Fibroblast of skin of back (primary cell): ENCODE data around the gene RAB1B.
"Not testable (repeated sequence)": the region's sequence is repeated elsewhere in the genome, so short reads cannot be mapped to it uniquely, and the experiment has no call there.

Experiments used
- DNase-seq: peaks from one replicate; pipeline ENCODE4 v3.0.0-alpha.2; 2013

The RAB1B gene

DNA sequence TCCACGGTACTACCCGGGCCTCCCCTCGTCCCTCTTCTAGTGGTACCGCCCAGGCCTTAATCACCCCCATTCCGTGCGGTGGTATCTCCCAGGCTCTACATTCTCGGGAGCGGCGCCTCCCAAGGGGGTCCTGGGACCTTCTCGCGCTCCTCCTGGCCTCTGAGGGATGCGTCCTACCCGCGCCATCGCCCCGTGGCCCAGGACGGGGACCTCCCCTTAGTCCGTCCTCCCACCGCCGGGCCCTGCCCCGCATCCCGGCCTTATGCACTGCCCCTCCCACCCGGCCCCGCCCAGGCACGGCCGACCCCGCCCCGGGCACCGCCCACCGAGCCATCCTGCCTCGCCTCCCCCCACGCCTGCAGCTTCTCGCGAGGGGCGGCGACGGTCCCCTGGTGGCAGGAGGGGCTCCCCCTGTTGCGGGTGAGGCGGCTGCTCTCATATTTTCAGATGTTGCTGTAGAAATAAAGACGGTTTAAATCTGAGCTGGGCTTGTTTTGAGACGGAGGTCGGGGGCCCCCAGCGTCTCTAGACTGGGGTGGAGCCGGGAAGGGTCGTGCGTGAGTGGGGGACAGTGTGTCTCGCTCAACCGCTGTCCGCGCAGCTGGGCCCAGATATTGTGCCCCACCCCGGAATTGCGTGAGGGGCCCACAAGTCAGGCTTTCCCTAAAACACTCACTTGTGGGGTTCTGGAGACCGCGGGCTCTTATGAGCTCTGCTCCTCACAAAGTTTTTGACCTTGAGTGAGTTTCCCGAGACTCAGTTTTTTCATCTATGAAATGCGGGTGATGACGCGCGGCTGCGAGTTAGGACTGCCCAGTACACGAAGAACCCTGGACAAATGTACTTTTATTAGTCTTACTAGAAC, 828 bp upstream of the RAB1B start:
- DNase-seq: peak; percentile 86

DNA sequence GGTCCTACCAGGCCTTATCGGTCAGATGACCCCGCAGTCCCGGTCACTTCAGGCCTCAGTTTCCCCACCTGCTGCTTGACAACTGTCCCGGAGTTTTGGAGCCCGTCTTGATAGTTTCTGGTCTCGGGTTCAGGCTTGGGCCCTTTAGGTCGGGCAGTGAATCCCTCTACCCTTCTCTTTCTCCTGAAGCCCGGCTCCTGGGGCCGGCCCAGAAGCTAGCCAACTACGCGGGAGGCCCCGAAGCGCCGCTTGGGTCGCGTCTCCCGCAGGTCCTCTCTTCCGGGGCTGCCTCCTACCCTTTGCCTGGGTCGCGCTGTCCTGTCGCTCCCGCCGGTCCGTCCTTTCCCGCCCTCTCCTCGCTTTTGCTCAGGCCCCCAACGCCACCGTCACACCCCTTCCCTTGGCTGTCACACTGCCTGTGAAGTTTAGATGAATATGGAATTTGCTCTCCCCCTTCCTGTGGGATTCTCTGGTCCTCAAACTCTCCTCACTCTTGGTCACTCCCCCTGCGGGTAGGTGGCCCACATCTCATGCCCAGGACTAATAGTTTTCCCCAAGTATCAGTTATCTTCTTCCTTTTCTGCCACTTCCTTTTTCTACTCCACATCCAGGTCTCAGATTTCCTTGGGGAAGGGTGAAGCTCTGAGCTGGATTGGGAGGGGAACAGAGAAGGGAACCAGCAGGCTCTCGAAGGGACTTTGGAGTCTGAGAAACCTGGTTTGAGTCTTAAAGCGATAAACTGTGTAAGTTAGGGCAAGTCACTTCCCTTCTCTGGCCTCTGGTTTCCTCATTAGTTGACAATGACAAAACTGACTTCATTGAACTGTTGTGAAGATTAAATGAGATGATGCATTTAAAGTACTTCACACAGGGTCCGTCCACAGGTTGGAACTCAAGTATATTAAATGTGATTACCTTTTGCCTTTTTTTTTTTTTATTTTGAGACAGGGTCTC, 790 bp downstream of the RAB1B start:
- peak; percentile 72 for DNase-seq

DNA sequence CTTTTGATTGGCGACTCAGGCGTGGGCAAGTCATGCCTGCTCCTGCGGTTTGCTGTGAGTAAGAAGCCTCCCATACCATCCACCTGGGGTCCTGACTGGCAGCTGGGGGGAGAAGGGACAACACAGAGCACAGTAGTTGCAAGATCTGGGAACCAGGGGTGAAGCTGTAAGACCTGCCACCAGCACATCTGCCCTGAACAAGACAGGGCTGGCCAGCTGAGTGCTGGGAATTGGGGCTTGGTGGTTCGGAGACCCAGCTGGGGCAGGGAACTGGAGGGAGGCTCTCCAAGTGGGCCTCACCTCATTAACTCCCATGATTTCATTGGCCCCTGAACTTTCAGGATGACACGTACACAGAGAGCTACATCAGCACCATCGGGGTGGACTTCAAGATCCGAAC, 3.4 kb downstream of the RAB1B start:
- DNase-seq: no peak

DNA sequence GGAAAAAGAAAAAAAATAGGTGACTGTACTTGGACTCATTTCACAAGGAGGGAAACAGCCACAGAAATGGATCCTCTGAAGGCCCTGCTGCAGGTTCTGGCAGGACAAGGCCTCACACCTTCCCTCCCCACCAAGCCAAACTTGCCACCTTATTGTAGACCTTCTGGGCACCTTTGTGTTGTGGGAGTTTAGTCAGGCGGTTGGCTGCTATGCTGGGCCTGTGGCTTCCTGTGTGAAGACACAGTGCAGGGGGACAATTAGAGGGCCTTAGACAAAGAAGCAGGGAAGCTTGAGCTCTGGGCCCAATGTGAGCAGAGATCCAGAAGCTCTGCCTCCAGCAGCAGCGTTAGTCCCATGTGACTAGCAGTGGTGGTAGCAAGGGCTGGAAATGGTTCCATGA, 4.2 kb downstream of the RAB1B start:
- DNase-seq: no peak

DNA sequence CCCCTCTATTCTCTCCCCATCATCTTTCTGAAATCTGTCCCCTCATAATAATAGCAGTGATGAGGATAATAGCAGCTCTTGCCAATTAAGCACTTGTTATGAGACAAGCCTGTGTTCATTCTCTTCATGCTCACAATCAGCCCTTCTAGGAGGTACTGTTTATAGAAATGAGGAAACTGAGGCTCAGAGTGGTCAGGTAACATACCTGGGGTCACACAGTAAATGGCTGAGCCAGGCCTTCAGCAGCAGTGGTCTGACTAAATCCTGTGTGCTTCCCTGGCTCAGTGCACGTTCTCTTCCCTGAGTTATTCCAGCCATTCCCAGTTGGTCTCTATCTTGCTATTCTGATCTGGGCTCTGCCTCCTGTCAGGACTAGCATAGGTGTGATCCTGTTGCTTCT, 5.8 kb downstream of the RAB1B start:
- no peak for DNase-seq

DNA sequence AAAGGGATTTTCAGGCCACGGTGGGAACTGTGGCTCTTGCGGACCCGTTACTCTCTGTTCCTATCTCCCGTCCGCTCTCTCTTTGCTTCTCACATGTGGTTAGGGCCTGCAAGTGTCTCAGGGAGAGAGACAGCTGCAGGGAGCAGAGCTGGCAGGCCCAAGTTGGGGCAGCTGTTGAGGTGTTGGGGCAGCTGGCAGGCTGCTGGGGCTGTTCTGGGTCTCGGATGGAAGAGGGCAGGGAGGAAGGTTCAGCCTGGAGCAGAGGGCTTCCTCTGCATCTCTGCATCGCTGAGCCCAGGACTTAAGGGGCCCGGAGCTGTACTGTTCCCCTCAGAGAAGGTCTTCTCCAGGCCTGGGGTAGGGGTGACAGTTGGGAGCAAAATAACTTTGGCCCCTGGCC, 7.0 kb downstream of the RAB1B start:
- DNase-seq: no peak

DNA sequence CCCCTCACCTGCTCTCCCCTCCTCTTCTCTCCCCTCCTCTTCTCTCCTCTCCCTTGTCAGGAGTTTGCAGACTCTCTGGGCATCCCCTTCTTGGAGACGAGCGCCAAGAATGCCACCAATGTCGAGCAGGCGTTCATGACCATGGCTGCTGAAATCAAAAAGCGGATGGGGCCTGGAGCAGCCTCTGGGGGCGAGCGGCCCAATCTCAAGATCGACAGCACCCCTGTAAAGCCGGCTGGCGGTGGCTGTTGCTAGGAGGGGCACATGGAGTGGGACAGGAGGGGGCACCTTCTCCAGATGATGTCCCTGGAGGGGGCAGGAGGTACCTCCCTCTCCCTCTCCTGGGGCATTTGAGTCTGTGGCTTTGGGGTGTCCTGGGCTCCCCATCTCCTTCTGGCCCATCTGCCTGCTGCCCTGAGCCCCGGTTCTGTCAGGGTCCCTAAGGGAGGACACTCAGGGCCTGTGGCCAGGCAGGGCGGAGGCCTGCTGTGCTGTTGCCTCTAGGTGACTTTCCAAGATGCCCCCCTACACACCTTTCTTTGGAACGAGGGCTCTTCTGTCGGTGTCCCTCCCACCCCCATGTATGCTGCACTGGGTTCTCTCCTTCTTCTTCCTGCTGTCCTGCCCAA, 7.7 kb downstream of the RAB1B start:
- DNase-seq: no peak

DNA sequence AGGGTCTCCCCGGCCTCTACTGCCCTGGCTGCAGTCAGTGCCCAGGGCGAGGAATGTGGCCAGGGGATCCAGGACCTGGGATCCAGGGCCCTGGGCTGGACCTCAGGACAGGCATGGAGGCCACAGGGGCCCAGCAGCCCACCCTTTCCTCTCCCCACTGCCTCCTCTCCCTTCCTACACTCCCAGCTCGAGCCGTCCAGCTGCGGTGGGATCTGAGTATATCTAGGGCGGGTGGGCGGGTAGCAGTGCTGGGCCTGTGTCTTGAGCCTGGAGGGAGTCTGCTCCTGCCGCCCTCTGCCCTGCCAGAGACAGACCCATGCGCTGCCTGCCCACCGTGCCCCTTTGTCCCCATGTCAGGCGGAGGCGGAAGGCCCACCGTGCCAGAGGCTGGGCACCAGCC, 8.2 kb downstream of the RAB1B start:
- not testable (repeated sequence) for DNase-seq

DNA sequence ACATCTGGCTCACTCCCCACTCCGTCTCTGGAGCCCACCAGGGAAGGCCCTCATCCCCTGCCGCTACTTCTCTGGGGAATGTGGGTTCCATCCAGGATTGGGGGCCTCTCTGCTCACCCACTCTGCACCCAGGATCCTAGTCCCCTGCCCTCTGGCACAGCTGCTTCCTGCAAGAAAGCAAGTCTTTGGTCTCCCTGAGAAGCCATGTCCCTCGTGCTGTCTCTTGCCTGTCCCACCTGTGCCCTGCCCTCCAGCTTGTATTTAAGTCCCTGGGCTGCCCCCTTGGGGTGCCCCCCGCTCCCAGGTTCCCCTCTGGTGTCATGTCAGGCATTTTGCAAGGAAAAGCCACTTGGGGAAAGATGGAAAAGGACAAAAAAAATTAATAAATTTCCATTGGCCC, 8.6 kb downstream of the RAB1B start:
- not testable (repeated sequence) for DNase-seq

DNA sequence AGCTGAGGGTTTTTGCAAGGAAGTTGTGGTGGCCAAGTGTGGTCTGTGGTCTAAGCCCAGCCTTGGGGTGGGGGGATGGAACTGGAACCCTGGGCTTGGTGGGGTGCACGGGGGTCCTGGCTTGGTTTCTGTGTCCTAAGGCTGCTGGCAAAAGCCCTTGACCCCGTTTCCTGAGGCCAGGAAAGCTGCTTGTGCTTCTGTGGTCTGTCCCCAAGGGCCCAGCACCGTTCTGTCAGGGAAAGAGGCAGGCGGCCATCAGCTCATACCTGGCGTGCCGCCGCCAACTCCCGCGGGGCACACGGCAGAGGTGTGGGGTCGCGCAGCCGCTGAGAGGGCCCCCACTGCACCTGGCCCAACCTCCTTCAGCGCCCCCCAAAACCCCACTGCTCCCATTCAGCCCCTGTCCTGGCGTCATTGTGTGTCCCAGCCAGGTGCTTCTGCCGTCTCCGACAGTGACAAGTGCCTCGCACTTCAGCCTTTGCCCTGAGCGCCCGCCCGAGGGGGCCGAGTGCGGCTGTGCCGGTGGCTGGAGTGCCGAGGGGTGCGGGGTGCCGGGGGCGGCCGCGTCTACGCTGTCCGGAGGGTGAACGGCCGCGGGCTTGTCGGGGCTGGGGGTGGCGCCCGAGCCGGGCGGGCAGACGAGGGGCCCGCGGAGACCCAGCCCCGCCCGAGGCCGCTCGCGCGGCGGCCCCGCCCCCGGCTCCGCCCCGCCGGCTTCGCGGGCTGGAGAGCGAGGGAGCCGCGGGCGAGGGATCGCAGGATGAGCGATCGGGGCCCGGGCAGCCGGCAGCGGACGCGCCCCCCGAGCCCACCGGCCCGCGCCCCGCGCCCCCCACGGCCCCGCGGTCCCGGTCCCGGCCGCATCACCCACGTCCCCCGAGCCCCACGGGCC, 9.3 kb downstream of the RAB1B start, which contains the start of gene CNIH2:
TSS of gene CNIH2 (plus strand) at position 705 of the 892 bp plus-strand sequence. CDS start 282 bp downstream, outside the sequence.
- peak; percentile 29 for DNase-seq

DNA sequence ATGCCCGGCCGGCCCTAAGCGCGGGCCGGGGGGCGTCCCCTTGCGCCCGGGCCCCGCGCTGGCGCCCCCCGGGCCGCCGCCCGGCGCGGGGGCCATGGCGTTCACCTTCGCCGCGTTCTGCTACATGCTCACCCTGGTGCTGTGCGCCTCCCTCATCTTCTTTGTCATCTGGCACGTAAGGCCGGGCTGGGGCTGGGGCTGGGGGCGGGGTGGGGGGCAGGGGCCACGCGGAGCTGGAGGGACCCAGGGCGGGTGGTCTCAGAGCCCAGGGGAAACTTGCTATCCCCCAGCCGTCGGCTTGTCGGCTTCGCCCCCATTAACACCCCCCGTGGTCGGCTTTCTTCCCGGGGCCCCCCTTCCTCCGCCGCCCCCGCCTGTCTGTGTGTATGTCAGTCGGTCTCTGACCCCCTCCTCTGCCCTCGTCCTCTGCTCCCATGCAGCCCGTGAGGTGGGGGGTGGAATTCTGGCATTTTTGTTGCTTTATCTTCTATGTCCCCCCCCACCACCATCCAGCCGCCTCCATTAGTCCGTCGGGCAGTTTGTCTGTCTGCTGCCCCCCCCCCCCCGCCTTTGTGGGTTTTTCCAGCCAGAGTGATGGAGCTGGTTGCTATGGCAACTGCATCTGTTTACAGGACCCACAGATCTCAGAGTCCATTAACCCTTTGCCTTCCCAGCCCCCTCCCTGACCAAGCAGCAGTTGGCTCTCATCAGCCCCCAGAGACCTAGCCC, 10.1 kb downstream of the RAB1B start:
- DNase-seq: no peak

DNA sequence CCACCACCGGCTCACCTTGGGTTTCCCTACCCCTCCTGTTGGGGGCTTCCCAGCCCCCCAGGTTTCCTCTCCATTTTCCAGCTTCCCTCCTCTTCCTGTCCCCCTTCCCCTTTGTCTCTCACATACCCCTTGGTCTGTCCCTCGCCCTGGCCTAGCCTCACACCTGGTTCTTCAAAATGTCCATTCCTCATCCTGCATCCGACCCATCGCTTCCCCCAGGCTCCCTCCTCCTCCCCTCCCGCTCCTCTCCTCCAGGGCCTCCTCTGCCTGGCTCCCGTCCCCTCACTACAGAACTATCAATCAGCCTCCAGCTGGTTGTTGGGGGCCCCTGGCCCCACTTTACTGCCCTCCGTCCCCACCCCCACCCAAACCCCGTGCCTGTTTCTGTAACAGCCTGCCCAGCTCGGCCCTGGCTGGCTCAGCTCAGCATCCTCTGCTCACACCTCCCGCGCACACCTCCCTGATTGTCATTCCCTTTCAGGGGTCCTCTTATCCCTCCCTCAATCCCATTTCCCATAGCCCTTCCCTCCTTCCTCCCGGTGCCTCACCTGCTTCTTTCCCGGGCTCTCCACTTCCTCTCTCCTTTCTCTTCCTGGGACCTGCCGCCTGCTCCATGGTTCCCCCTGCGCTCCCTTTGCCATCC, 10.8 kb downstream of the RAB1B start:
- no peak for DNase-seq

DNA sequence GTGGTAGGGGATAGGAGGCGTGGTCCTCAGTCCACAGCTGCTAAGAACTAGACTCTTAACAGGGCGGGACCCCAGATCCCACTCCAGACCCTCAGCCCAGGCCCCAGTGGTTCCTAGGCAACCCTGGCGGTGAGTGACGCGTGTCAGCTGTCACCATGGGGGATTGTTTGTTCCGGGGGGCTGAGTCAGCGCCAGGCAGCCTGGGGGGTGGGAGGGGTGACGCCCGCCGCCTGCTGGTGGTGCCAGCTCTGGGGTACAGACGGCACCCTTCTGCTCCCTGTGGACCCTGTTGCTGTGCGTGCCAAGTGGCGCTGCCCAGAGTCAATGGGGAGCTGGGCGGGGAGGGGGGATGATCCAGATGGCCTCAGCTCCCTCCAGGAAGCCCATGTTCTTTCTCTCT, 12.0 kb downstream of the RAB1B start:
- peak; percentile 12 for DNase-seq

DNA sequence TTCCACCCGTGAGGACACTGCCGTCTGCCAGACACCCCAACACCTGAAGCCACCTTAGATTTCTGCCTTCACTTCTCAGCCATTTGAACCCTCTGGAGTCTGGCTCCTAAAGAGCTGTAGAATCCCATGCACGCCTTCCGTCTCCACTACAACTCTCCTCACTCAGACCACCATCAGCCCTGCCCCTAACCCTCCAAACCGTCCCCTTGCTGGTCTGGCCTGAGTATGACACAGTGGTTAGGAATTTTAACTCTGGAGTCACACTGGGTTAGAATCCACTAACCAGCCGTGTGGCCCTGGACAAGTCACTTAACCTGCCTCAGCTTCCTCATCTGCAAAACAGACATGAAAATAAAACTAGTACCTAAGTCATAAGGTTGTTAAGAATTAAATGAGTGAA, 12.6 kb downstream of the RAB1B start:
- DNase-seq: peak; percentile 36

DNA sequence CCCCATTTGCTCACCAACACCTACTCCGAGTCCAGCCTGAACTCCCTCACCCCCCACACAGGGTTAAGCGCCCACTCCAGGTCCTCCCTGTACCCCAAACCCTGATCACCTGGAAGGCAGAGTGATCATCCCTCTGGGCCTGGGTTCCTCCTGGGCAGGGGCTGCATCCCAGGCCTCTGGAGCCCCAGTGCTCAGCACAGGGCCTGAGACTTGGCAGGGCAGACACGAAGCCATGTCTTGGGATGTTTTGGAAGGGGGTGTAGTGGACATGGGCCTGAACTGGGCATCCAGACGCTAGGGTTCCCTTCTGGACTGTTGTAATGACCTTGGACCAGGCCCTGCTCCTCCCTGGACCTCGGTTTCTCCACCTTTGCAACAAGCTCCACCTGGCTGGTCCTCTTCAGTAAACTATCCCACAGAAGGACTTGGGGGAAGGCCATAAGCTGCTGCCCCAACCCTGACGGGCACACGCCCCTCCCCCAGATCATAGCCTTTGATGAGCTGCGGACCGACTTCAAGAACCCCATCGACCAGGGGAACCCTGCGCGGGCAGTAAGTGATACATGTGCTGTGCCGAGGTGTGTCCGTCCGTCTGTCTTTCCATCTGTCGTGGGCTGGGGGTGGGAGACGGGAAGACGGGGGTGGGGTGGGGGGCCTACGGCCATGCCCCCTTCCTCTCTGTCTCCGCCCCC, 13.5 kb downstream of the RAB1B start:
- no peak for DNase-seq

DNA sequence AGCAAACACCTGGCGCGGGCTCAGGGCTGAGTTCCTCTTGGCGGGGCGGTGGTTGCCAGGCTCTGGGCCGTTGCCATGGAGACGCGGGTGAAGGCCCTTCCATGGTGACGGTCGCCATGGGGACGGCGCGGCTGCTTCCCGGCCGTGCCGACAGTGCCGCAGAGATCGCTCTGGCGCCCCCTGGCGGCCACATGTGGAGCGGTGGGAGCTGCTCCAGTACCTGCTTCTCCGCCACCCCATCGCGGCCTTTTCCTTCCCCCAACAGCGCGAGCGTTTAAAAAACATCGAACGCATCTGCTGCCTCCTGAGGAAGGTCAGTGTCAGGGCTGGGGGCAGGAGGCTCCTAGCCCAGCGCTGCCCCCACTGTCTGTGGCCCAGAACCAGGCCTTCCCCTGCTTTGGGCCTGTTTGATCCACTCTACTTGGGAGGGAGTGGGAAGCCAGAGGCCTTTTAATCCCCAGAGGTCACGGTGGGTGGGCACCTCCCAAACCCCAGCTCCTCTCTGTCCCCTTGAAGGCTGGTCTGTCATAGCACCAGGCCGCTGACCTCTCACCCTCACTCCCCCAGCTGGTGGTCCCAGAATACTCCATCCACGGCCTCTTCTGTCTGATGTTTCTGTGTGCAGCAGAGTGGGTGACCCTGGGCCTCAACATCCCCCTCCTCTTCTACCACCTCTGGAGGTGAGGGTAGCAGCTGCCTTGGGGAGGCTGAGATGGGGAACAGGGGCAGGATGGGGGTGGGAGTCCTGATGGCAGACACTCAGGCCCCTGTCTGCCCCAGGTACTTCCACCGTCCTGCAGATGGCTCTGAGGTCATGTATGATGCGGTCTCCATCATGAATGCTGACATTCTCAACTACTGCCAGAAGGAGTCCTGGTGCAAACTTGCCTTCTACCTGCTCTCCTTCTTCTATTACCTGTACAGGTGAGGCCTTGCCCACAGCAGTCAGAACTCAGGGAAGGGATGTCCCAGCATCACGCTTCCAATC, 14.3 kb downstream of the RAB1B start:
- peak; percentile 93 for DNase-seq

DNA sequence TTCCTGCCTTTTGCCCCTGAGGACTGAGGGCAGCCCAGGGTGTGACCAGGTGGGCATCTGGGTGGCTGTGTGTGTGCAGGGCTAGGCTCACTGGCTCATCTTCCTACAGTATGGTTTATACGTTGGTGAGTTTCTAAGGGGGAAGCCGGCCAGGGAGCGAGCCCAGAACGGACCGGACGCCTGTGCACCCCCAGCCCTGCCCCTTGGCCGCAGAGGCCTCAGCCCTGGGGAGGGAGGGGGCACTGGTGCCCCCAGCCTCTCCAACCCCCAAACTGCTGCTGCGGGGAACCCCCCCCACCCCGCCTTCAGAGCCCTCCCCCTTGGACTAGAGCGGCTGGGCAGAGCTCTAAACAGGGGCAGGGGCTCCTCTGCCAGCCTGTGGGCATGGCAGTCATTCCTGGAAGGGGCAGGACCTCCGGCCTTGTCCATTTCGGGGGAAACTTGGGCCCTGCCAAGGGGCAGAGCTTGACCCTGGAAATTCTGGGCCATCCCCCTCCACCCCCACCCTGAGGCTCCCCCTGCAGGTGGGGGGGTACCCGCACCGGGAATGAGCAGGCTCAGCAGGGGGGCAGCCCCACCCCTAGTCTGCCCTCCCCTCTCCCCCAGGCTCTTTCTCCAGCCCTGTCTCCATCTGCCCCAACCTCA, 15.1 kb downstream of the RAB1B start:
- no peak for DNase-seq

DNA sequence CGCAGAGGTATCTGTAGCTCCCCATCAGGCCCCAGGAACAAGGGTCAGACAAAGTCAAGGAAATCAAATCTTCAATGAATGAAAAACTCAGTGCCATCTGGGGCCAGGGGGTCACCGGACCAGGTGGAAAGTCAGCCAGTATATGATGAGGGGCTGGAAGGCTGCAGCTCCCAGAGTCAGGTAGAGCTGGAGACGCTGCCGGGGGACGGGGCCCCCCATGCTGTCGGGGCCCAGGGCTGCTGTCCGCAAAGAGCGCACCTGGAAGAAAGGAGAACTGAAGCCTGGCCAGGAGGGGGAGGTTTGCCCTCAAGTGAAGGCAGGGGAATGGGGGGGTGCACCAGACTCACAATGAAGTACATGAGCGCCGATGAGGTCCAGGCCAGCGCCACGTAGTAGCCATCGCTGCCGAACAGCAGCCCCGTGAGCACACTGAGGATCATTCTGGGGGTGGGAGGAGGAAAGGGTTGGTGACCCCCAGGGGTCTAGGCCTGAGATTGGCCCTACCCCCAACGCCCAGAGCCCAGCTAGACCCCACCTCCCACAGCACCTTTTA, 16.2 kb downstream of the RAB1B start:
- no peak for DNase-seq
